Stimulated activated CD8-positive, alpha-beta memory T cell treated with anti-CD3 and anti-CD28 coated beads, Interleukin-15, amount 100 ng/mL, for 24 hours (primary cell): ENCODE measurements around the gene BCL2.
"Not testable (repeated sequence)": the region's sequence is repeated elsewhere in the genome, so short reads cannot be mapped to it uniquely, and the experiment has no call there.

ENCODE experiments used
- DNase-seq: peaks from one replicate; pipeline ENCODE4 v3.0.0-alpha.2; 2020; ENCODE audit warnings: low read depth

BCL2 gene

GRCh38 chr18:63198868-63199742, 120.5 kb downstream of the BCL2 start:
- DNase-seq = no peak

- DNase-seq = no peak
Observed at GRCh38 chr18:63198098-63198760, 121.3 kb downstream of the BCL2 start.

- DNase-seq = no peak
Observed at GRCh38 chr18:63197246-63197869, 122.2 kb downstream of the BCL2 start.

- no peak for DNase-seq
Observed at GRCh38 chr18:63195326-63196159, 124.0 kb downstream of the BCL2 start.

GRCh38 chr18:63192885-63193349, 126.7 kb downstream of the BCL2 start:
- DNase-seq = no peak

- no peak for DNase-seq
Observed at GRCh38 chr18:63192126-63192884, 127.3 kb downstream of the BCL2 start.

GRCh38 chr18:63191413-63191812, 128.2 kb downstream of the BCL2 start:
- DNase-seq = no peak

- not testable (repeated sequence) for DNase-seq
Observed at GRCh38 chr18:63190838-63191237, 128.7 kb downstream of the BCL2 start.

GRCh38 chr18:63189817-63190216, 129.8 kb downstream of the BCL2 start:
- no peak for DNase-seq

GRCh38 chr18:63189041-63189440, 130.5 kb downstream of the BCL2 start:
- DNase-seq = no peak

GRCh38 chr18:63187791-63188460, 131.6 kb downstream of the BCL2 start:
- no peak for DNase-seq

- DNase-seq = no peak
Observed at GRCh38 chr18:63187223-63187574, 132.4 kb downstream of the BCL2 start.

- no peak for DNase-seq
Observed at GRCh38 chr18:63186520-63187222, 132.9 kb downstream of the BCL2 start.

GRCh38 chr18:63185984-63186383, 133.6 kb downstream of the BCL2 start:
- no peak for DNase-seq

GRCh38 chr18:63183952-63184770, 135.4 kb downstream of the BCL2 start:
- no peak for DNase-seq

- no peak for DNase-seq
Observed at GRCh38 chr18:63183378-63183777, 136.2 kb downstream of the BCL2 start.

GRCh38 chr18:63182861-63183260, 136.7 kb downstream of the BCL2 start:
- no peak for DNase-seq

- DNase-seq = no peak
Observed at GRCh38 chr18:63182310-63182772, 137.2 kb downstream of the BCL2 start.

GRCh38 chr18:63181706-63182309, 137.8 kb downstream of the BCL2 start:
- no peak for DNase-seq
